Left ventricle myocardium inferior (tissue), 1 donor: Measurements from ENCODE around the gene RUFY3. TPM values are rescaled to one million over a fixed set of nuclear protein-coding genes. Genes with fewer than 3 reads are reported as not detected.

Experiments used
- DNase-seq: peaks from one replicate; pipeline ENCODE4 v3.0.0-alpha.2; 2020
- H3K27ac ChIP-seq: fragments of 200-600 bp; replicated peaks from 2 replicates; pipeline ENCODE4 v1.8.0; 2021
- H3K27me3 ChIP-seq: fragments of 200-600 bp; 2 replicates; pipeline ENCODE4 v1.8.0; 2021; ENCODE audit warnings: low read depth
- H3K36me3 ChIP-seq: fragments of 200-600 bp; 2 replicates; pipeline ENCODE4 v1.8.0; 2021
- H3K4me1 ChIP-seq: fragments of 200-600 bp; 2 replicates; pipeline ENCODE4 v1.8.0; 2021
- H3K4me3 ChIP-seq: fragments of 200-600 bp; 2 replicates; pipeline ENCODE4 v1.8.0; 2021; ENCODE audit warnings: mild to moderate bottlenecking, moderate library complexity
- H3K9me3 ChIP-seq: fragments of 200-600 bp; replicated peaks from 2 replicates; pipeline ENCODE4 v1.8.0; 2021
- intact Hi-C: fragments of 100-400 bp; cut with micrococcal nuclease; formaldehyde crosslinking; loops from one replicate; pipeline ENCODE4 v1.11.0; 2022
- total RNA-seq: library from RNA; stranded (reverse); fragmentation: NEBNext Ultra II Directional; extraction: Animal tissue kit (Norgen Biotek cat#: 25700); gene quantifications from one replicate; pipeline ENCODE4 v1.2.1, GENCODE V29; 2021
- TF ChIP-seq, protein P1 (sequence below): fragments of 200-600 bp; IDR thresholded peaks from 2 replicates; pipeline ENCODE4 v1.8.0; 2021; ENCODE audit warnings: antibody characterized with exemption, mild to moderate bottlenecking, borderline replicate concordance
- donor health status: DM: no; HTN: yes; CAD: no; lungs with severe emphysema.

RUFY3 gene
- total RNA-seq, 1 donor from 2014 or later = 20.5 TPM

GRCh38 chr4:70818173-70818855, 96.5 kb downstream of the RUFY3 start:
- Histone ChIP-seq H3K27me3 (no peaks in the 10 kb centered on the region), H3K36me3 (peaks cover 54% of the 10 kb centered on the region), H3K4me3 (no peak overlapping the region), H3K4me1 (no peaks in the 10 kb centered on the region), H3K9me3 (no peaks in the 10 kb centered on the region), H3K27ac (no peak overlapping the region)
- TF ChIP-seq, protein P1, sequence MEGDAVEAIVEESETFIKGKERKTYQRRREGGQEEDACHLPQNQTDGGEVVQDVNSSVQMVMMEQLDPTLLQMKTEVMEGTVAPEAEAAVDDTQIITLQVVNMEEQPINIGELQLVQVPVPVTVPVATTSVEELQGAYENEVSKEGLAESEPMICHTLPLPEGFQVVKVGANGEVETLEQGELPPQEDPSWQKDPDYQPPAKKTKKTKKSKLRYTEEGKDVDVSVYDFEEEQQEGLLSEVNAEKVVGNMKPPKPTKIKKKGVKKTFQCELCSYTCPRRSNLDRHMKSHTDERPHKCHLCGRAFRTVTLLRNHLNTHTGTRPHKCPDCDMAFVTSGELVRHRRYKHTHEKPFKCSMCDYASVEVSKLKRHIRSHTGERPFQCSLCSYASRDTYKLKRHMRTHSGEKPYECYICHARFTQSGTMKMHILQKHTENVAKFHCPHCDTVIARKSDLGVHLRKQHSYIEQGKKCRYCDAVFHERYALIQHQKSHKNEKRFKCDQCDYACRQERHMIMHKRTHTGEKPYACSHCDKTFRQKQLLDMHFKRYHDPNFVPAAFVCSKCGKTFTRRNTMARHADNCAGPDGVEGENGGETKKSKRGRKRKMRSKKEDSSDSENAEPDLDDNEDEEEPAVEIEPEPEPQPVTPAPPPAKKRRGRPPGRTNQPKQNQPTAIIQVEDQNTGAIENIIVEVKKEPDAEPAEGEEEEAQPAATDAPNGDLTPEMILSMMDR = no peak
- intact Hi-C loops = loop anchor here (10.0 kb wide), 1 partner anchor 54 kb away; no protein-coding TSS in a partner anchor
- no peak for DNase-seq

DNA sequence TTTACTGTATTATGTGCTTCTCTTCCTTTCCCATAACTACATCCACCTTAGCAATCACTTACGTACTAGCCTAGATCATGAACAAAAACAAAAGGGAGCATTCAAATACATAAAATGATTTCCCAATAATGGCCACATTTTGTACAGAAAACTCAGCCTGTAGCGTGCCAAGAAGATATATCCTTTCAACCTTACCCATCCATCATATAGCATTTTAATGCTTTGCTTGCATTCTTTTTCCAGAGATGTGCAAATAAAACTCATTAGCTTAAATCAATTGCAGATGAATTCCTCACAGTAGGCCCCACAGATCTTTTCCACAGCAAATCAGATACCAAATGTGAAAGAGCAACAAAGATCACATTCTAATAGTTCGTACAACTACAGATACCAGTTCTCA, 97.2 kb downstream of the RUFY3 start:
- no peaks in the 10 kb centered on the region for H3K4me1 ChIP-seq

DNA sequence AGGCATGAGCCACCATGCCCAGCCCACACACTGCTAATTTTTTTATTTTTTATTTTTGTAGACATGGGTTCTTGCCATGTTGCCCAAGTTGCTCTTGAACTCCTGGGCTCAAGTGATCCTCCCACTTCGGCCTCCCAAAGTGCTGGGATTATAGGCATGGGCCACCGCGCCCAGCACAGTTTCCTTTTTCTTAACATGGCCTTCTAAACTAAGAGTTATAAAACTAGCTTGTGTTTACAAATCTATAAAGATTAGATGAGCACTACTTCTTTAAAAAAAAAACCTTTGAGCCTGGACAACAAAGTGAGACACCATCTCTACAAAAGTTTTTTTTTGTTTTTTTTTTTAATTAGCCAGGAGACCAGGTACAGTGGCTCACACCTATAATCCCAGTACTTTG, 107.3 kb downstream of the RUFY3 start:
- Histone ChIP-seq H3K4me1 (peaks cover 4% of the 10 kb centered on the region), H3K27me3 (no peaks in the 10 kb centered on the region), H3K36me3 (peaks cover 93% of the 10 kb centered on the region), H3K4me3 (no peak overlapping the region), H3K27ac (no peak overlapping the region), H3K9me3 (no peaks in the 10 kb centered on the region)
- intact Hi-C loops = no loop called here
- TF ChIP-seq, protein P1 = no peak
- DNase-seq = no peak

More for the DNA sequence above, 97.2 kb downstream of the RUFY3 start:
- no peaks in the 10 kb centered on the region for H3K9me3 ChIP-seq
- TF ChIP-seq, protein P1 = no peak
- intact Hi-C loops = loop anchor here (10.0 kb wide), 1 partner anchor 54 kb away; no protein-coding TSS in a partner anchor
- H3K27ac ChIP-seq = no peak overlapping the region
- no peak overlapping the region for H3K4me3 ChIP-seq
- H3K27me3 ChIP-seq = no peaks in the 10 kb centered on the region
- DNase-seq = no peak
- peaks cover 60% of the 10 kb centered on the region for H3K36me3 ChIP-seq

DNA sequence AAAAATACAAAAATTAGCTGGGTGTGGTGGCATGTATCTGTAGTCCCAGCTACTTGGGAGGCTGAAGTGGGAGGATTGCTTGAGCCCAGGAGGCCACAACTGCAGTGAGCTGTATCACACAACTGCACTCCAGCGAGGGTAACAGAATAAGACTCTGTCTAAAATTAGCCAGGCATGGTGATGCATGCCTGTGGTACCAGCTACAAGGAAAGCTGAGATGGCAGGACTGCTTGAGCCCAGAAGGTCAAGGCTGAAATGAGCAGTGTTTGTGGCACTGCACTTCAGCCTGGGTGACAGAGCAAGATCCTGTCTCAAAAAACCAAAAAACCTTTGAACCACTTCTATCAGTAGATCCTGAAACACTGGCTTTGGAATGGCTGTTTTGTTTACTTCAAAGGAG, 107.7 kb downstream of the RUFY3 start:
- Histone ChIP-seq H3K4me1 (peaks cover 4% of the 10 kb centered on the region), H3K9me3 (no peaks in the 10 kb centered on the region), H3K4me3 (no peak overlapping the region), H3K36me3 (peaks cover 93% of the 10 kb centered on the region), H3K27me3 (no peaks in the 10 kb centered on the region), H3K27ac (no peak overlapping the region)
- intact Hi-C loops = no loop called here
- TF ChIP-seq, protein P1 = no peak
- no peak for DNase-seq

- peaks cover 93% of the 10 kb centered on the region for H3K36me3 ChIP-seq
- TF ChIP-seq, protein P1 = no peak
- H3K4me1 ChIP-seq = peaks cover 4% of the 10 kb centered on the region
- intact Hi-C loops = no loop called here
- no peak for DNase-seq
- no peak overlapping the region for H3K4me3 ChIP-seq
- no peak overlapping the region for H3K27ac ChIP-seq
- no peaks in the 10 kb centered on the region for H3K9me3 ChIP-seq
- no peaks in the 10 kb centered on the region for H3K27me3 ChIP-seq
Observed at GRCh38 chr4:70830054-70830453, 108.3 kb downstream of the RUFY3 start.
